ENCODE results near the gene RPLP1. TPM values are rescaled to one million over a fixed set of nuclear protein-coding genes. Genes with fewer than 3 reads are reported as not detected.

Gene RPLP1
- polyA plus RNA-seq, 1 of the 3 experiments (the other 2 are of a cell fraction): 1,792 TPM

DNA sequence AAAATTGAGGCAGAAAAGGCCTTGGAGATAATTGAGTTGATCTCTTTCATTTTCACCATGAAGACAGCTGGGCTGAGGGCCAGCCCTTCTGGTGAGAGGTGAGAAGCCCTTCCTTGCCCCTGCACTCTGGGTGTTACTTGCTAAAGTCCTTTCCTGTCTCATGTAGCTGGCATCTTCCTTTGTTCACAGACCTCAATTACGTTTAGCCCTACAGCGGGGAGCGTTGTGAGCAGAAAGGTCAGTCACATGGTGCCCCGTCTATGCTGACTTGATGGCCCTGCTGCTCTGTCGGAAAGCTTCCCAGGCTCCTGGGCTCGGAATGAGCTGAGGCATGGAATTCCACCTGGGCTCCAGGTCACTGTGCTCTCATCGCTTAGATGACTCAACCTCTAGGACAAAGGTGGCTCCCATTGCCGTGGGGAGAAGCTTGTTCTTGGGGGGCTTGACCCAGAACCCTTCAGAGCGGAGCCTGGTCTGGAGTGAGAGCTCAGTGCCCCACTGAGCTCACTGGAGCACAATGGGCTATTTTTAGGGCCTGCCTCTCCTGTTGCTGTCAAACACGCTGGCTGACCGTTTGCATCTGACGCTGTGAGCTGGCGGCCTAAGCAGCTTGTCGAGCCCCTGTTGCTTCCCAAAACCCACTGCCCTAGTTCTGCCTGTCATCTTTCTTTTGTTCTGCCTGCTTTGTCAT lies 47.0 kb downstream of the RPLP1 start:
- no peaks in the 10 kb centered on the region for H3K79me2 ChIP-seq (ENCODE audit: insufficient read depth)
- 91% methylated on average over 12 of the region's 14 CpGs for WGBS (ENCODE audit: low lambda C conversion rate)
- CTCF ChIA-PET: interaction anchor here (9.3 kb wide), 1 partner anchor 22 kb away, joined by 81 read pairs; no protein-coding TSS in a partner anchor

More for the DNA sequence above, 47.0 kb downstream of the RPLP1 start:
- Histone ChIP-seq H3K27ac (ENCODE audit: low read depth in 2 of 2, low read length in 1 of 2) (no peak overlapping the region), H3F3A (replicated peaks; ENCODE audit: insufficient read depth) (no peaks in the 10 kb centered on the region), H3K36me3 (replicated peaks in 1 of 2; ENCODE audit: control insufficient read depth in 1 of 2, insufficient read depth in 2 of 2, low read length in 1 of 2) (no peaks in the 10 kb centered on the region), H3K27me3 (ENCODE audit: insufficient read depth) (peaks cover 8% of the 10 kb centered on the region; the same call in 1 of the 2 replicates), H3K9ac (no peak overlapping the region), H3K9me2 (no peaks in the 10 kb centered on the region), H3K9me3 (no peaks in the 10 kb centered on the region), H4K20me1 (ENCODE audit: insufficient read depth) (no peaks in the 10 kb centered on the region), H2AFZ (ENCODE audit: low read depth) (no peak overlapping the region), H3K4me2 (no peak overlapping the region), H3K4me1 (ENCODE audit: control insufficient read depth in 1 of 2, insufficient read depth in 2 of 2, low read depth in 1 of 2, low read length in 1 of 2) (no peaks in the 10 kb centered on the region; a peak in 1 of 4 replicates), H3K4me3 (ENCODE audit: low read depth in 2 of 2, low read length in 1 of 2) (no peak overlapping the region)
- no peak for DNase-seq
- TF ChIP-seq CHD2 (IDR thresholded peaks at IDR 0.05; ENCODE audit: low read length, partially characterized antibody): no peak
- no peak for TF ChIP-seq REST (IDR thresholded peaks at IDR 0.05; ENCODE audit: low read depth, low read length)
- no peak for TF ChIP-seq RFX5 (IDR thresholded peaks at IDR 0.05; ENCODE audit: low read length)
- TF ChIP-seq, protein P1, sequence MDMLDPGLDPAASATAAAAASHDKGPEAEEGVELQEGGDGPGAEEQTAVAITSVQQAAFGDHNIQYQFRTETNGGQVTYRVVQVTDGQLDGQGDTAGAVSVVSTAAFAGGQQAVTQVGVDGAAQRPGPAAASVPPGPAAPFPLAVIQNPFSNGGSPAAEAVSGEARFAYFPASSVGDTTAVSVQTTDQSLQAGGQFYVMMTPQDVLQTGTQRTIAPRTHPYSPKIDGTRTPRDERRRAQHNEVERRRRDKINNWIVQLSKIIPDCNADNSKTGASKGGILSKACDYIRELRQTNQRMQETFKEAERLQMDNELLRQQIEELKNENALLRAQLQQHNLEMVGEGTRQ (IDR thresholded peaks at IDR 0.05; ENCODE audit: borderline replicate concordance, low read depth, low read length): no peak
- TF ChIP-seq, protein P2, sequence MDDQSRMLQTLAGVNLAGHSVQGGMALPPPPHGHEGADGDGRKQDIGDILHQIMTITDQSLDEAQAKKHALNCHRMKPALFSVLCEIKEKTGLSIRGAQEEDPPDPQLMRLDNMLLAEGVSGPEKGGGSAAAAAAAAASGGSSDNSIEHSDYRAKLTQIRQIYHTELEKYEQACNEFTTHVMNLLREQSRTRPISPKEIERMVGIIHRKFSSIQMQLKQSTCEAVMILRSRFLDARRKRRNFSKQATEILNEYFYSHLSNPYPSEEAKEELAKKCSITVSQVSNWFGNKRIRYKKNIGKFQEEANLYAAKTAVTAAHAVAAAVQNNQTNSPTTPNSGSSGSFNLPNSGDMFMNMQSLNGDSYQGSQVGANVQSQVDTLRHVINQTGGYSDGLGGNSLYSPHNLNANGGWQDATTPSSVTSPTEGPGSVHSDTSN (IDR thresholded peaks at IDR 0.05): no peak
- TF ChIP-seq FOXM1 (IDR thresholded peaks at IDR 0.05; ENCODE audit: low read depth): no peak
- no peak for TF ChIP-seq FOXJ3 (CRISPR knock-in tag; IDR thresholded peaks at IDR 0.05)
- TF ChIP-seq TCF12 (IDR thresholded peaks at IDR 0.05): no peak
- POLR2A ChIA-PET: no interaction called here
